GM19397 (cell line): ENCODE measurements around the gene RTP4.

Source experiments
- ATAC-seq: cut with Tn5 transposase; IDR thresholded peaks from one replicate; pipeline ENCODE4 v1.9.1; 2021; ENCODE audit warnings: mild to moderate bottlenecking, moderate library complexity; ENCODE audit not compliant: unreplicated experiment

The RTP4 gene, protein sequence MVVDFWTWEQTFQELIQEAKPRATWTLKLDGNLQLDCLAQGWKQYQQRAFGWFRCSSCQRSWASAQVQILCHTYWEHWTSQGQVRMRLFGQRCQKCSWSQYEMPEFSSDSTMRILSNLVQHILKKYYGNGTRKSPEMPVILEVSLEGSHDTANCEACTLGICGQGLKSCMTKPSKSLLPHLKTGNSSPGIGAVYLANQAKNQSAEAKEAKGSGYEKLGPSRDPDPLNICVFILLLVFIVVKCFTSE

GRCh38 chr3:187368251-187369088 lies at the start of gene RTP4:
Gene RTP4 (plus strand): TSS chr3:187368385. CDS start chr3:187368442, 57 bp downstream.
- ATAC-seq: peak; percentile 88

- no peak for ATAC-seq
These were observed 49.2 kb upstream of the RTP4 start for GRCh38 chr3:187318819-187319616.

GRCh38 chr3:187319699-187320302 lies 48.4 kb upstream of the RTP4 start:
- ATAC-seq: peak; percentile 74

GRCh38 chr3:187321766-187322165 lies 46.4 kb upstream of the RTP4 start:
- ATAC-seq: no peak

DNA sequence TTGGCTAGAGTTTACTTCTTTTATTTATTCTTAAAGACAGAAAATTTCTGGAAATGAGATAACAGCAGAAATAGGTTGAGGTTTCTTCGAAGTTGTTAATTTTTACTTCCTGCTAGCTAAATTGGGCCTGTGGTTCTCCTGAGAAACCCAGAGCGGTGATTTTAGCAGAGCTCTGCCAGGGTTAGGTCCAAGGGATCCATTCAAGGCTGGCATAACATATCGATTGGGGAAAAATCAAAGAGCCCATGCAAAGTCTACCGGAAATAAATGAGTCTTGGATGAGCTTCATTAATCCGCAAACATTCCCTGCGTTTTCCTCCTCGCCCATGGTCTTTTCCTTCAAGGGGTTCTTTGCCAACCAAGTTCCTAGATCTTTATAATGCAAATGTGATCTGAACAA lies 45.9 kb upstream of the RTP4 start:
- ATAC-seq: no peak

GRCh38 chr3:187323091-187323490 lies 45.1 kb upstream of the RTP4 start:
- no peak for ATAC-seq

GRCh38 chr3:187325632-187326031 lies 42.6 kb upstream of the RTP4 start:
- ATAC-seq: no peak

- no peak for ATAC-seq
These were observed 40.3 kb upstream of the RTP4 start for GRCh38 chr3:187327845-187328244.

- no peak for ATAC-seq
These were observed 39.5 kb upstream of the RTP4 start for GRCh38 chr3:187328691-187329090.

DNA sequence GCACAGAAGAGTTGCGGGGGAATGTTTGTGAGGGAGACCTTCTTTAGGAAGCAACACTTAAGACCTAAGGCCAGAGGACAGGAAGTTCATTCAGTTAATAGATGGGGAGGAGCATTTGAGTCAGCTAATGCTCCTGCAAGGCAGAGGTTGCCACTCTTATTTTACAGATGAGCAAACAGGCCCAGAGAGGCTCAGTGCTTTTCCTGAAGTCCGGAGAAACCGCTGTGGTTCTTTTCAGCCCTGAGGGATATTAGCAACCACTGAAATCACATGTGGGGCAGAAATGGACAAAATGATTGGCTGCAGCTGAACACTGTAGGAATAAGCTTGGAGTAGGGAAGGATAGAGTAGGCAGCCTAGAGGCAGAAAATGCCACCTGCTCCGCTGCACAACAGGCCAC lies 33.3 kb upstream of the RTP4 start:
- ATAC-seq: no peak

DNA sequence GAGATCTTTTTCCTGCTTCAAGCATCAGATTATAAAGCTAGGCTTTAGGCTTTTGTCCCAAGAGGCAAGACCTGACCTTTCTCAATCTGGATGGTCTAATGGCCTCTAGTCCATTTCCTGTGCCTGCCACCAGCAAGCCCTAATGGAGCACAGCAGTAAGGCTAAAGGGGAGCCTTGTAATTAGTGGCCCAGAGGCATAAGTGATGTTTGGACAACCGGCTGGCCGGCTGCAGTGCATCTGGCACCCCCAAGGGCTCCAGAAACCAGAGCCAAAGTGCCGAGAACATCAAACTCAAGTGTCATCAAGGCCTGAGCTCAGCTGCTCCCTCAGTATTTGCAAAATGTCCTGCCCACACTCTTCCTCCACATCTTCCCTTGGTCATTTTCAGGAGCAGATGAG lies 31.9 kb upstream of the RTP4 start:
- ATAC-seq: no peak

- no peak for ATAC-seq
These were observed 27.6 kb upstream of the RTP4 start for GRCh38 chr3:187340578-187340977.

DNA sequence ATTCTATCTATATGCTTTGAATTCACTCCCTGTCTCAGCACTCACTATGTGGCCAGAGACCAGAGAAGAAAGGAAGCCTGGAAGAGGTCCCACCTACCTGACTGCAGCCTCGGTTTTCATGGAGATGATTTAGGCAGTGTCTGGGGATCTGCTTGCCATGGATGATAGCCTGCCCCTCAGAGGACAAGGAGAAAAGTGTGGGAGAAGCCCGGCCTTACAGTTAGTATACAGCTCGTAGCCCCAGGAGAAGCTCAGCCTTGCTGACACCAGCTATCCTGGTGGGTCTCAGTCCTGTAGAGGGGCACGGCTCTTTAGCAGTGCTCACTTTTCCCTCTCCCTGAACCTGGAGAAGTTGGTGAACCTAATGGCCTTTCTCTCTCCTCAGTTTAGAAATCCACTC lies 25.9 kb upstream of the RTP4 start:
- ATAC-seq: no peak

GRCh38 chr3:187343670-187344069 lies 24.5 kb upstream of the RTP4 start:
- ATAC-seq: no peak

DNA sequence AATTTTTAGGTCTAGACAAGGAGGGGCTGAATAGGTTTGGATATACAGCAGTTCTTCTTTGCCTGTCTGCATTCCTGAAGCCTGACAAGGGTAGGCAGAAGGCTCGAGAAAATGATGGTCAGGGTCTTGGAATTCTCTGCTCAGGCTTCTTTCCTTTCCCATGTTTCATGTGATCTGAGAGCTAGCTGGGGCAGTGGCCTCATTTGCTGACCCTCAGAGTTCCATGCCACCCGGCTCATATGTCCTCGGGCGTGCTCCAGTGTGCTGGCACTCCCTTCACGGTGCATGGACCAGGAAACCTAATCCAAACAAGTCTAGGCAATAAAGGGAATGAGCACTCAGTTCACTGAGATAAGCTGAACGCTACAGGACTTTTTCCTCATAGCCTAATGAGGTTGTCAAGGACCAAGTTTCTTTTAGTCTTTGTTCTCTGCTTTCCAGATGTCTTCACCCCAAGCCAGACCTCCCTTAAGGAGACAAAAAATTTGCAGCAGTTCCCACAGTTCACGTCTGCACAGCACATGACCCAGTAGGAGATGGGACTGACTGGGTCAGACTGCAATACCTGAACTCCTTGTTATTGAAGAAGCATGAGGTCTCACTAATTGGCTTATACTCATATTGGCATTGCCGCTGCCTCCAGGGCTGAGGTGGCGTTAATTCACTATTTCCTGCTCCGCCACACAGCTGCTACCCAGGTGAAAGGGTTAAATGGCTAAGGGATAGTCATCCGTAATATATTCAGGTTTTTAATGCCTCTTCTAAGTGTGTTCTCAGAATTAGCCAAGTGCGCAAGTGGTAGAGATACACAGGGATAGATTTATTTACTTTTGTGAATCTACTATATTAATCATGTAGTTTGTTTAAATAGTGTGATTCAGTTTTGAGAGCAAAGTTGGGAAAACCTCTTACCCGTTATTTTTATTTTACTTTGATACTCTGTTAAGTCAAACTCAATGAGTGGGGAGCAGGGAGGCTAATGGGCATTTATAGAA lies 15.3 kb upstream of the RTP4 start:
- ATAC-seq: no peak

- ATAC-seq: no peak
These were observed 10.1 kb upstream of the RTP4 start for GRCh38 chr3:187358068-187358467.

DNA sequence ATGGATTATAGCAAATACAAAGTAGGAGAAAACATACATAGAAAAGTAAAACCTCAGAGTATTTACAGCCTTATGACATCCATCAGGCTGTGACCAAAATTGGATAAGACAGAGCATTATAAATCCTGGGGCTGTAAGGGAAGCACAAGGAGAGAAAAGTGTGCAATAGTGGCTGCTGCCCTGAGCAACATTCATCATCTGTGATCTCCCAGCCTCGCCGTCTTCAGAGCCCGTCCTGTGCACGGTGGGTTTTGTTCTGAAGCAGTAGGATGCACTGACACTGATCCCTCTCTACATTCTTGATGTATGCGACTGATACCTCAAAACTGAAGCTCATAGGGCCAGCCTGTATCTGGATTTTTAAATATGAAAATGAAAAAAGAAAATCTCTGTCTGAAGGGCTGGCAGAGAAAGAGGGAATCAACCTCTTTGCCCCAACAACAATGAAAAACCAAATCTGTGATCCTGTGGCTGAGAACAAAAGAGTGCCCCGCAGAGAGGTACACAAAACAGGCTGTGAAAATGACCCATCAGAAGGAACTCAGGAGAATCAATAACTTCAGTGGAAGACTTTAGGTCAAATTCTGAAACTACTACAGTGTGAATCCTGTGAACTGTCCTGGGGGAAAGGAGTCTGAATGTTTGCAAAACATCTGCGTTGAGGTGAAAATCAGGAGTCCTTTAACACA lies 8.2 kb upstream of the RTP4 start:
- ATAC-seq: no peak

DNA sequence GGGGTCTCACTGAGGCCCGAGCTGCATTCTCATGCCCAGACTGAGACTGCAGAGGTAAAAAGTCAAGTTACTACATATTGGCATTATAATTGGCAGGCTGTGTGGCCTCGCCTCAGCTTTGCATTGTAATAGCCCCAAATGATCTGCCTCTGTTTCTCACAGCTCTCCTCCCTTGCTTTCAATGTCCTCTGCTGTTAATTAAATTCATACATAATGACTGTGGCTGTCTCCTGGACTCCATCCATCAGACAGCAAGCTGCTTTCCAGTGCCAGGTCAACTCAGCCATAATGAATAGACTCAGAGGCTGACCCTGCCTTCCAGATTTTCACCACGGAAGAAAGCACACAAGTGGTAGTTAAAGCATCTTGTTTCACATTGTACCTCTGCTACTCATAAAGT lies 7.6 kb upstream of the RTP4 start:
- ATAC-seq: no peak

DNA sequence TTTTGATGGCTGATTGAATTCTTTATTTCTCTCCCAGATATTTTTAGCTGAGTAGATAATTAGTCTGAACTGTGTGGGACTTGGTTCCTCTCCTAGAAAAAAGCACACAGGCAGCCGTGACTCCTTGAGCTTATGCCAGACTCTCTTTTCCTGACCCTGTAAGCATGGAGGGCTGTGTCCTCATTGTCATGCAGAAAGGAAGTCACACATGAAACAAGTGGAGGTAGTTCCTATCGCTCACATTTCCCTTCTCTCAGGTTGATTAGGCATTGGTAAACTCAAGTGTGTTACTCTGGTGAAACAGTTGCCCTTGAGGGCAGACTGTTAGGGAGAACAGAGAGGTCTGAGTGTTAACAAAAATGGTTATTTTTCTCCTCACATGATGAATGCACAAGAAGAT lies 6.3 kb upstream of the RTP4 start:
- ATAC-seq: no peak
